Sciatic nerve (tissue), 2 donors: ENCODE measurements around the gene HOXB1. TPM values are rescaled to one million over a fixed set of nuclear protein-coding genes. Genes with fewer than 3 reads are reported as not detected.
"Not testable (repeated sequence)": the region's sequence is repeated elsewhere in the genome, so short reads cannot be mapped to it uniquely, and the experiment has no call there.

Experiments used
- ATAC-seq: fragments of 200-7000 bp; cut with Tn5 transposase; one replicate; pipeline ENCODE4 v1.9.1; 2020; ENCODE audit warnings: mild to moderate bottlenecking, moderate library complexity
- DNase-seq: peaks from one replicate; pipeline ENCODE4 v3.0.0-alpha.2; 2020; ENCODE audit warnings: low spot score
- intact Hi-C: fragments of 100-400 bp; cut with DNase I; formaldehyde crosslinking; loops from one replicate; pipeline ENCODE4 v1.14.2; 2022
- total RNA-seq: library from RNA; stranded (reverse); fragmentation: NEBNext Ultra II Directional; extraction: Animal tissue kit (Norgen Biotek cat#: 25700); gene quantifications from one replicate; pipeline ENCODE4 v1.2.1, GENCODE V29; 2021
- donor health status: DM: no; HTN: no; CAD: no.
- donor health status: DM: no; HTN: no; CAD: no.

The HOXB1 gene
- total RNA-seq, 1 donor from 2014 or later, result not detected

GRCh38 chr17:48488548-48489106, 42.2 kb downstream of the HOXB1 start:
- no peak for DNase-seq
- ATAC-seq, result no peak
- intact Hi-C loops, result no loop called here

- ATAC-seq (no peak), DNase-seq (no peak)
- intact Hi-C loops, result no loop called here
Observed at GRCh38 chr17:48487221-48487620, 43.6 kb downstream of the HOXB1 start.

- DNase-seq (no peak), ATAC-seq (no peak)
- intact Hi-C loops, result no loop called here
Observed at GRCh38 chr17:48486557-48486956, 44.3 kb downstream of the HOXB1 start.

- DNase-seq (no peak), ATAC-seq (no peak)
- intact Hi-C loops, result no loop called here
Observed at GRCh38 chr17:48484850-48485249, 46.0 kb downstream of the HOXB1 start.

GRCh38 chr17:48484256-48484655, 46.6 kb downstream of the HOXB1 start:
- no peak for ATAC-seq
- no peak for DNase-seq
- intact Hi-C loops, result no loop called here

GRCh38 chr17:48483471-48484131, 47.2 kb downstream of the HOXB1 start:
- intact Hi-C loops, result no loop called here
- ATAC-seq, result peak; percentile 38
- no peak for DNase-seq

- no peak for DNase-seq
Observed at GRCh38 chr17:48483004-48483403, 47.8 kb downstream of the HOXB1 start.

GRCh38 chr17:48482301-48482700, 48.5 kb downstream of the HOXB1 start:
- ATAC-seq, intact Hi-C loops: not testable (repeated sequence)

More at GRCh38 chr17:48483004-48483403, 47.8 kb downstream of the HOXB1 start:
- no peak for ATAC-seq
- intact Hi-C loops, result no loop called here

GRCh38 chr17:48479014-48479402, 51.8 kb downstream of the HOXB1 start:
- DNase-seq, result no peak
- intact Hi-C loops, result no loop called here
- ATAC-seq, result no peak

More at GRCh38 chr17:48482301-48482700, 48.5 kb downstream of the HOXB1 start:
- DNase-seq, result not testable (repeated sequence)

Other genes starting within 250 kb of the HOXB1 start
- gene SKAP1, start 100.8 kb downstream of the HOXB1 start, total RNA-seq, result 7.4 TPM
- 23.1 TPM for gene HOXB2, start 14.1 kb upstream of the HOXB1 start, total RNA-seq
- 8.8 TPM for gene HOXB4, start 47.3 kb upstream of the HOXB1 start, total RNA-seq
- 25.6 TPM for gene HOXB3, start 59.2 kb upstream of the HOXB1 start, total RNA-seq
- 2.4 TPM for gene HOXB5, start 62.8 kb upstream of the HOXB1 start, total RNA-seq
- 6.3 TPM for gene HOXB6, start 74.0 kb upstream of the HOXB1 start, total RNA-seq
- 8.1 TPM for gene HOXB7, start 80.0 kb upstream of the HOXB1 start, total RNA-seq
- 0.98 TPM for gene HOXB8, start 84.3 kb upstream of the HOXB1 start, total RNA-seq
- 0.18 TPM for gene HOXB9, start 95.3 kb upstream of the HOXB1 start, total RNA-seq
- not detected for gene PRAC1, start 191.5 kb upstream of the HOXB1 start, total RNA-seq
- gene PRAC2, start 192.2 kb upstream of the HOXB1 start, total RNA-seq, result not detected
- gene HOXB13, start 197.7 kb upstream of the HOXB1 start, total RNA-seq, result not detected